ENCODE data around the gene TBCEL. TPM values are rescaled to one million over a fixed set of nuclear protein-coding genes. Genes with fewer than 3 reads are reported as not detected.

TBCEL gene
- total RNA-seq, 1 experiment from 2014 or later: 23.6 TPM

DNA sequence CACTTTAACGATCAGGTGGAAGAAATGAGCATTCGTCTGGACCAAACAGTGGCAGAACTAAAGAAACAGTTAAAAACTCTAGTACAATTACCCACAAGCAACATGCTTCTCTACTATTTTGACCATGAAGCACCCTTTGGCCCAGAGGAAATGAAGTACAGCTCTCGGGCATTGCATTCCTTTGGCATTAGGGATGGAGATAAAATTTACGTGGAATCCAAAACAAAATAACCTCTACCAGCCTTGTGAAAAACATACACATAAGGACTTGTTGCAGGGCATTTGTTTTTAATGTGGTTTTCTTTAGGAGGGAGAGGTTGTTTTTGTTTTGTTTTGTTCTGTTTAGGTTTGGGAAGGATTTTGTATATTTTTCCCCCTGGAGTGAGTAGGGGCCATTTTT lies 63.0 kb downstream of the TBCEL start:
- ChIA-PET CTCF (no interaction called here), POLR2A (no interaction called here)
- peaks cover 7% of the 10 kb centered on the region for H3K4me1 ChIP-seq
- no peak for TF ChIP-seq CTCF (IDR thresholded peaks at IDR 0.05; ENCODE audit: insufficient read depth in 1 of 2, low read depth in 1 of 2, low read length in 1 of 2, severe bottlenecking in 1 of 2, unreplicated experiment in 1 of 2)
- intact Hi-C loops (cut with micrococcal nuclease; ENCODE audit: unreplicated experiment): no loop called here
- no peaks in the 10 kb centered on the region for H3K9me3 ChIP-seq
- no TSS peak for BruUV-seq (replicated peaks)
- Mint-ChIP-seq H3K36me3 (ENCODE audit: insufficient read depth, unreplicated experiment) (no peaks in the 10 kb centered on the region), H3K9me3 (ENCODE audit: unreplicated experiment) (no peaks in the 10 kb centered on the region), H3K27me3 (ENCODE audit: insufficient read depth, unreplicated experiment) (no peaks in the 10 kb centered on the region), H3K4me1 (ENCODE audit: low read depth, unreplicated experiment) (peaks cover 22% of the 10 kb centered on the region), H3K27ac (ENCODE audit: unreplicated experiment) (no peak overlapping the region), H3K4me3 (ENCODE audit: unreplicated experiment) (no peak overlapping the region)
- DNase-seq: no peak
- no peak overlapping the region for H3K4me3 ChIP-seq (ENCODE audit: low read depth, low read length)
- no peaks in the 10 kb centered on the region for H3K36me3 ChIP-seq (ENCODE audit: control insufficient read depth, insufficient read depth, low read length)
- H3K27me3 ChIP-seq (replicated peaks; ENCODE audit: control insufficient read depth, insufficient read depth, low read length): no peaks in the 10 kb centered on the region

DNA sequence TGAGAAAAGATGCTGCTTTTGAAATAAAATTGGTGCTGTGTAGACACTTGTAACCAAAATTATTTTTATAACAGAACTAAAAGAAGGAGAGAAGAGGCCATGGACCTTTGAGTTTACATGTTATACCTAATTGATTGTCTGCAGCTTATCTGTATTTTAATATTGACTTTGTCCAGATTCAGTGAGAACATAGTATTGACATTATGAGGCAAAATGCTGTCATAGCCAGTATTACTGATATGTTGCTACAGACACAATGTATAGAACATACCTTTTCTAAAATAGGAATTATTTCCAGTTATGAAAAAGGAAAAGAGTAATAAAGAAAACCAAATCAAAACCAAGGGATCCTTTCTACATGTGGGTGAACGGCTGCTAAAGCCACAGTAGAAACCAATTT lies 65.7 kb downstream of the TBCEL start:
- no peak overlapping the region for H3K4me3 ChIP-seq (ENCODE audit: low read depth, low read length)
- peaks cover 7% of the 10 kb centered on the region for H3K4me1 ChIP-seq
- Mint-ChIP-seq H3K36me3 (ENCODE audit: insufficient read depth, unreplicated experiment) (no peaks in the 10 kb centered on the region), H3K27ac (ENCODE audit: unreplicated experiment) (no peak overlapping the region), H3K9me3 (ENCODE audit: unreplicated experiment) (no peaks in the 10 kb centered on the region), H3K4me3 (ENCODE audit: unreplicated experiment) (no peak overlapping the region), H3K27me3 (ENCODE audit: insufficient read depth, unreplicated experiment) (no peaks in the 10 kb centered on the region), H3K4me1 (ENCODE audit: low read depth, unreplicated experiment) (peaks cover 22% of the 10 kb centered on the region)
- ChIA-PET POLR2A (no interaction called here), CTCF (no interaction called here)
- no TSS peak for BruUV-seq (replicated peaks)
- TF ChIP-seq CTCF (IDR thresholded peaks at IDR 0.05; ENCODE audit: insufficient read depth in 1 of 2, low read depth in 1 of 2, low read length in 1 of 2, severe bottlenecking in 1 of 2, unreplicated experiment in 1 of 2): no peak
- no peaks in the 10 kb centered on the region for H3K27me3 ChIP-seq (replicated peaks; ENCODE audit: control insufficient read depth, insufficient read depth, low read length)
- DNase-seq: no peak
- no peaks in the 10 kb centered on the region for H3K36me3 ChIP-seq (ENCODE audit: control insufficient read depth, insufficient read depth, low read length)
- intact Hi-C loops (cut with micrococcal nuclease; ENCODE audit: unreplicated experiment): loop anchor here (2.0 kb wide), 1 partner anchor 23 kb away; no protein-coding TSS in a partner anchor
- no peaks in the 10 kb centered on the region for H3K9me3 ChIP-seq

DNA sequence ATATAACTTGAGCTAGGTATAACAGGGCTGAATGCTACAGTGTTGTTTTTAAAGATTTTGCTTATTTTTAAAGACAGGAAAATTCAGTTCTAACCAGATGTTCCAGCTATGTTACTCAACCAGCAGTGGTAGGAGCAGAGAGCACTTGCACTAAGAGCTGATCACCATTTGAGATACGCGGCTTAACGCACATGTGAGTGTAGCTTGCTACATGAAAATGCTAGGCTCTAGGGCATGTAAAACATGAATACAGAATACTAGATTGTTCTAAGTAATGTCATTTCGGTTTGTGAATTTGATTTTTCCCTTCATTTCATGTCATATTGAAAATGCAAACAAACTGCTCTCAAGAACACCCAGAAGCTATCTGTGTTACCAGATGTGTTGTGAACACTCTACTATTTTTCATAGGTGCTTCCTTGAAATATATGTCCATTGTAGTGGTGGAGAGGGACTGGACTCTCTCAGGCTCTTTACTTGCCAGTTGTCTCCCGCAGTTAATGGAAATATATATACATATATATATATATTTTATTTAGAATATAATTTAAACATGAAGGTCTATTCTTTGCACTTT lies 66.3 kb downstream of the TBCEL start:
- Mint-ChIP-seq H3K9me3 (ENCODE audit: unreplicated experiment) (no peaks in the 10 kb centered on the region), H3K4me1 (ENCODE audit: low read depth, unreplicated experiment) (peaks cover 22% of the 10 kb centered on the region), H3K27ac (ENCODE audit: unreplicated experiment) (no peak overlapping the region), H3K27me3 (ENCODE audit: insufficient read depth, unreplicated experiment) (no peaks in the 10 kb centered on the region), H3K4me3 (ENCODE audit: unreplicated experiment) (no peak overlapping the region), H3K36me3 (ENCODE audit: insufficient read depth, unreplicated experiment) (no peaks in the 10 kb centered on the region)
- intact Hi-C loops (cut with micrococcal nuclease; ENCODE audit: unreplicated experiment): no loop called here
- ChIA-PET POLR2A (no interaction called here), CTCF (no interaction called here)
- BruUV-seq (replicated peaks): no TSS peak
- no peak for DNase-seq
- H3K27me3 ChIP-seq (replicated peaks; ENCODE audit: control insufficient read depth, insufficient read depth, low read length): no peaks in the 10 kb centered on the region
- H3K9me3 ChIP-seq: no peaks in the 10 kb centered on the region
- H3K36me3 ChIP-seq (ENCODE audit: control insufficient read depth, insufficient read depth, low read length): no peaks in the 10 kb centered on the region
- TF ChIP-seq CTCF (IDR thresholded peaks at IDR 0.05; ENCODE audit: insufficient read depth in 1 of 2, low read depth in 1 of 2, low read length in 1 of 2, severe bottlenecking in 1 of 2, unreplicated experiment in 1 of 2): no peak
- no peak overlapping the region for H3K4me3 ChIP-seq (ENCODE audit: low read depth, low read length)
- H3K4me1 ChIP-seq: peaks cover 7% of the 10 kb centered on the region

Data from Caco-2 (cell line).